HCT116 (cell line): Measurements from ENCODE around the gene EIF2D. TPM values are rescaled to one million over a fixed set of nuclear protein-coding genes. Genes with fewer than 3 reads are reported as not detected.
A peak's percentile ranks its signal among the peaks of the same experiment; 100 is the strongest.

Source experiments
- ATAC-seq: fragments of 200-7000 bp; cut with Tn5 transposase; 2 replicates; pipeline ENCODE4 v1.9.1; 2020; ENCODE audit warnings: mild to moderate bottlenecking, moderate library complexity
- BruUV-seq: library from RNA; stranded (reverse); fragments of 400-500 nt; replicated peaks from 2 replicates; lab custom pipeline; 2021; lab: Mats Ljungman, UMichigan
- CTCF ChIA-PET: fragments of 300-600 bp; sonication (Branson Sonifier 250); formaldehyde crosslinking; loops from one replicate; lab custom pipeline; 2021; ENCODE audit warnings: antibody characterized with exemption; lab: Charles Lee
- POLR2A ChIA-PET: fragments of 300-600, 350-600 bp; sonication (Branson Sonifier 250); formaldehyde crosslinking; loops from one replicate; lab custom pipeline; 2021; ENCODE audit warnings: antibody characterized with exemption; lab: Charles Lee
- RAD21 ChIA-PET, 2 experiments: fragments of 300-600 bp; sonication (Branson Sonifier 250); formaldehyde crosslinking; loops; one replicate each; lab custom pipeline; 2023; ENCODE audit warnings: low total read pairs in 2 of 2; ENCODE audit not compliant: uncharacterized antibody in 2 of 2, unreplicated experiment in 2 of 2, low non-redundant PET in 1 of 2; lab: Charles Lee
- DNase-seq: peaks from one replicate; pipeline ENCODE4 v3.0.0-alpha.2; 2010; ENCODE audit warnings: low read depth, low spot score
- H2AFZ ChIP-seq: fragments of 200-600 bp; shearing (Covaris generic), sonication (generic); 2 replicates; pipeline ENCODE4 v1.6.1; 2017; ENCODE audit warnings: low read depth, mixed run types, mixed read lengths, antibody characterized with exemption, low read length; ENCODE audit not compliant: poor library complexity, severe bottlenecking
- H3K27ac ChIP-seq: 2 replicates; pipeline ENCODE4 v1.5.1; 2012; ENCODE audit warnings: low read depth, low read length
- H3K27me3 ChIP-seq: fragments of 200-600 bp; sonication (generic); 2 replicates; pipeline ENCODE4 v1.6.1; 2016; ENCODE audit warnings: mixed run types, low read length, mixed read lengths; ENCODE audit not compliant: insufficient read depth
- H3K36me3 ChIP-seq, 2 experiments: fragments of 200-500 bp in 1 of 2; fragments of 200-600 bp in 1 of 2; sonication (Bioruptor generic) in 1 of 2; sonication (generic) in 1 of 2; 2 replicates each; pipeline versions ENCODE4 v1.5.1 to v1.6.1; 2014 to 2016; ENCODE audit warnings: low read length in 2 of 2, inconsistent platforms in 1 of 2, mixed read lengths in 1 of 2, mixed run types in 1 of 2; ENCODE audit not compliant: insufficient read depth in 2 of 2, control insufficient read depth in 1 of 2
- H3K4me1 ChIP-seq, 2 experiments: fragments of 200-600 bp in 1 of 2; sonication (generic) in 1 of 2; 2 replicates each; pipeline versions ENCODE4 v1.5.1 to v1.6.1; 2012 to 2017; ENCODE audit warnings: low read length in 2 of 2, inconsistent platforms in 1 of 2, mild to moderate bottlenecking in 1 of 2, mixed read lengths in 1 of 2, mixed run types in 1 of 2, moderate library complexity in 1 of 2; ENCODE audit not compliant: insufficient read depth in 2 of 2, control insufficient read depth in 1 of 2
- H3K4me2 ChIP-seq: fragments of 200-600 bp; sonication (generic); 2 replicates; pipeline ENCODE4 v1.6.1; 2017; ENCODE audit warnings: mixed run types, low read length, mixed read lengths
- H3K4me3 ChIP-seq, 2 experiments: fragments of 200-600 bp in 1 of 2; sonication (generic) in 1 of 2; replicated peaks in 1 of 2; 2 replicates each; pipeline ENCODE4 v1.5.1; 2011 to 2016; ENCODE audit warnings: low read length in 2 of 2, control low read depth in 1 of 2, low read depth in 1 of 2, mild to moderate bottlenecking in 1 of 2, mixed read lengths in 1 of 2, mixed run types in 1 of 2
- H3K79me2 ChIP-seq: fragments of 200-600 bp; sonication (generic); 2 replicates; pipeline ENCODE4 v1.6.1; 2017; ENCODE audit warnings: mild to moderate bottlenecking, mixed run types, low read length, moderate library complexity, mixed read lengths; ENCODE audit not compliant: insufficient read depth
- H3K9ac ChIP-seq: fragments of 200-600 bp; sonication (generic); 2 replicates; pipeline ENCODE4 v1.6.1; 2016; ENCODE audit warnings: low read length, mixed read lengths
- H3K9me2 ChIP-seq: fragments of 200-600 bp; sonication (generic), shearing (Covaris generic); 2 replicates; pipeline ENCODE4 v1.6.1; 2017; ENCODE audit warnings: mixed run types, mild to moderate bottlenecking, moderate library complexity; ENCODE audit not compliant: insufficient read depth
- H3K9me3 ChIP-seq, 2 experiments: fragments of 200-500 bp in 1 of 2; fragments of 200-600 bp in 1 of 2; sonication (Bioruptor generic) in 1 of 2; sonication (generic) in 1 of 2; 2 replicates each; pipeline ENCODE4 v1.6.1; 2014 to 2017; ENCODE audit warnings: low read length in 2 of 2, mixed read lengths in 2 of 2, inconsistent platforms in 1 of 2, low read depth in 1 of 2, mild to moderate bottlenecking in 1 of 2, mixed run types in 1 of 2, moderate library complexity in 1 of 2; ENCODE audit not compliant: control insufficient read depth in 1 of 2, insufficient read depth in 1 of 2
- H4K20me1 ChIP-seq: fragments of 200-600 bp; sonication (generic), shearing (Covaris generic); 2 replicates; pipeline ENCODE4 v1.6.1; 2017; ENCODE audit warnings: mixed run types, mild to moderate bottlenecking, moderate library complexity; ENCODE audit not compliant: insufficient read depth
- CTCF ChIP-seq, 3 experiments: fragments of 200-600 bp in 1 of 3; sonication (generic) in 1 of 3; IDR thresholded peaks in 2 of 3; conservative IDR thresholded peaks in 1 of 3; 2 replicates each; pipeline ENCODE4 v1.5.1; 2012 to 2017; ENCODE audit warnings: low read depth in 2 of 3, low read length in 2 of 3, antibody characterized with exemption in 1 of 3, borderline replicate concordance in 1 of 3, control low read depth in 1 of 3, mild to moderate bottlenecking in 1 of 3, mixed read lengths in 1 of 3, mixed run types in 1 of 3, moderate library complexity in 1 of 3; ENCODE audit not compliant: insufficient read depth in 1 of 3
- EZH2 ChIP-seq: fragments of 200-600 bp; sonication (generic); IDR thresholded peaks from 2 replicates; pipeline ENCODE4 v1.6.1; 2017; ENCODE audit warnings: antibody characterized with exemption, mixed run types
- JUND ChIP-seq: IDR thresholded peaks from 2 replicates; pipeline ENCODE4 v1.6.1; 2012
- MAX ChIP-seq: IDR thresholded peaks from 2 replicates; pipeline ENCODE4 v1.6.1; 2012
- POLR2A ChIP-seq: IDR thresholded peaks from 2 replicates; pipeline ENCODE4 v1.7.0; 2011; ENCODE audit warnings: borderline replicate concordance; ENCODE audit not compliant: insufficient read depth, insufficient read length; ENCODE audit errors: extremely low read depth
- RAD21 ChIP-seq: IDR thresholded peaks from 2 replicates; pipeline ENCODE4 v1.6.1; 2012; ENCODE audit warnings: low read depth, mild to moderate bottlenecking
- SP1 ChIP-seq: IDR thresholded peaks from 2 replicates; pipeline ENCODE4 v1.6.1; 2012; ENCODE audit warnings: low read depth
- YY1 ChIP-seq: IDR thresholded peaks from 2 replicates; pipeline ENCODE4 v1.6.1; 2011; ENCODE audit warnings: low read length, low read depth, moderate library complexity, mild to moderate bottlenecking; ENCODE audit not compliant: insufficient replicate concordance; ENCODE audit errors: extremely low read depth
- intact Hi-C: fragments of 100-400 bp; cut with micrococcal nuclease; formaldehyde crosslinking; loops from 2 replicates; pipeline ENCODE4 v1.10.0; 2022
- total RNA-seq: library from RNA; stranded (reverse); gene quantifications from one replicate; pipeline ENCODE4 v1.2.1, GENCODE V29; 2021; ENCODE audit not compliant: unreplicated experiment
- TF ChIP-seq, protein P1 (sequence below): IDR thresholded peaks from 2 replicates; pipeline ENCODE4 v1.6.1; 2011; ENCODE audit warnings: mild to moderate bottlenecking, low read length, moderate library complexity; ENCODE audit not compliant: insufficient replicate concordance; ENCODE audit errors: extremely low read depth

The EIF2D gene
- total RNA-seq, 1 experiment from 2014 or later: 54.8 TPM

GRCh38 chr1:206609229-206609991, 2.9 kb downstream of the EIF2D start:
- H2AFZ ChIP-seq: no peak overlapping the region
- DNase-seq (no peak), ATAC-seq (no peak)
- H3K9me3 ChIP-seq: no peaks in the 10 kb centered on the region
- no peak overlapping the region for H3K9ac ChIP-seq
- no TSS peak for BruUV-seq
- peaks cover 16% of the 10 kb centered on the region for H3K79me2 ChIP-seq
- no peak overlapping the region for H3K4me2 ChIP-seq
- H3K4me1 ChIP-seq: peaks cover 8 to 12% of the 10 kb centered on the region in 2 experiments; a peak in 2 of 4 replicates
- no peaks in the 10 kb centered on the region for H3K27me3 ChIP-seq
- POLR2A ChIA-PET: no interaction called here
- H3K36me3 ChIP-seq: peaks cover 7 to 18% of the 10 kb centered on the region in 2 experiments; a peak in 2 of 4 replicates
- intact Hi-C loops: loop anchor here (5.0 kb wide), 1 partner anchor 303 kb away; no protein-coding TSS in a partner anchor
- RAD21 ChIA-PET: no interaction called here
- no peak overlapping the region for H3K4me3 ChIP-seq
- H4K20me1 ChIP-seq: no peaks in the 10 kb centered on the region
- no peak overlapping the region for H3K27ac ChIP-seq
- H3K9me2 ChIP-seq: no peaks in the 10 kb centered on the region
- CTCF ChIA-PET: interaction anchor here (0.8 to 6.4 kb wide), 7 partner anchors 54 to 373 kb away, joined by 3 to 44 read pairs (median 4); no protein-coding TSS in a partner anchor
- TF ChIP-seq, protein P1, sequence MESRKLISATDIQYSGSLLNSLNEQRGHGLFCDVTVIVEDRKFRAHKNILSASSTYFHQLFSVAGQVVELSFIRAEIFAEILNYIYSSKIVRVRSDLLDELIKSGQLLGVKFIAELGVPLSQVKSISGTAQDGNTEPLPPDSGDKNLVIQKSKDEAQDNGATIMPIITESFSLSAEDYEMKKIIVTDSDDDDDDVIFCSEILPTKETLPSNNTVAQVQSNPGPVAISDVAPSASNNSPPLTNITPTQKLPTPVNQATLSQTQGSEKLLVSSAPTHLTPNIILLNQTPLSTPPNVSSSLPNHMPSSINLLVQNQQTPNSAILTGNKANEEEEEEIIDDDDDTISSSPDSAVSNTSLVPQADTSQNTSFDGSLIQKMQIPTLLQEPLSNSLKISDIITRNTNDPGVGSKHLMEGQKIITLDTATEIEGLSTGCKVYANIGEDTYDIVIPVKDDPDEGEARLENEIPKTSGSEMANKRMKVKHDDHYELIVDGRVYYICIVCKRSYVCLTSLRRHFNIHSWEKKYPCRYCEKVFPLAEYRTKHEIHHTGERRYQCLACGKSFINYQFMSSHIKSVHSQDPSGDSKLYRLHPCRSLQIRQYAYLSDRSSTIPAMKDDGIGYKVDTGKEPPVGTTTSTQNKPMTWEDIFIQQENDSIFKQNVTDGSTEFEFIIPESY: no peak

DNA sequence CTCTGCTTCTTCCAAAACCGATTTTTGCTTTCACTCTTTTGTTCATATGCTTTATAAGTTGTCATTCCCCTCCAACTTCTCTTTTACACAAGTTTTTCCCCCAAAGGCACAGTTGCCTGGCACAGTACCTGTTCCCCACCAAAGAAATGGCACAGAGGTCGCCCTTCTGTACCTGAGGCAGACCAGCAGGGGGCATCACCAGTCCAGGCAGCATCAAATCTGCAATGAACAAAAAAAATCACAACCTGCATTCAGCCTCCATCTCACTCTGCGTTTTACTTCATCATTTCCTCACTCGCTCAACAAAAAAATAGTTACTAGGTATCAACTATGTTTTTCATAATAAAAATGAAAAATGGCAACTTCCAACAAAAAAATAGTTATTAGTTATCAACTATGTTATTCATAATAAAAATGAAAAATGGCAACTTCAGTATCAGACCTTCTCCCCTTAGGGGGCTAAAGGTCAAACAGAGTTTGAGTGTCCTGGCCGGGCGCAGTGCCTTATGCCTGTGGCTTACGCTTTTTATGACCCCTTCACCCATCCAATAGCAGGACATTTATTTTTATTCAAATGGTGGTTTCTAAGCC, 4.1 kb downstream of the EIF2D start:
- Histone ChIP-seq H3K27me3 (no peaks in the 10 kb centered on the region), H3K4me2 (no peak overlapping the region), H3K9ac (no peak overlapping the region), H4K20me1 (no peaks in the 10 kb centered on the region), H3K9me2 (no peaks in the 10 kb centered on the region), H3K27ac (no peak overlapping the region), H3K9me3 (no peaks in the 10 kb centered on the region), H3K4me3 (no peak overlapping the region), H3K79me2 (peaks cover 16% of the 10 kb centered on the region), H2AFZ (no peak overlapping the region), H3K4me1 (peaks cover 8 to 12% of the 10 kb centered on the region in 2 experiments; a peak in 2 of 4 replicates), H3K36me3 (peaks cover 7 to 25% of the 10 kb centered on the region in 2 experiments; a peak in 2 of 4 replicates)
- DNase-seq: peak; percentile 21
- ATAC-seq: no peak; the same call in 1 of the 2 replicates
- POLR2A ChIA-PET: no interaction called here
- RAD21 ChIA-PET: no interaction called here
- no TSS peak for BruUV-seq
- TF ChIP-seq CTCF (IDR thresholded peaks at IDR 0.05 in 2 of 3, conservative IDR thresholded peaks at IDR 0.05 in 1 of 3; ENCODE audit: borderline replicate concordance in 1 of 3, insufficient read depth in 1 of 3, low read depth in 2 of 3, low read length in 2 of 3): peak; percentile 84 to 88 (median 86)
- TF ChIP-seq EZH2: no peak
- TF ChIP-seq JUND: no peak
- TF ChIP-seq POLR2A: no peak
- TF ChIP-seq SP1: no peak
- no peak for TF ChIP-seq MAX
- no peak for TF ChIP-seq YY1
- peak; percentile 74 for TF ChIP-seq RAD21
- intact Hi-C loops: loop anchor here (1.0 to 5.0 kb wide), 3 partner anchors 56 to 374 kb away; no protein-coding TSS in a partner anchor
- CTCF ChIA-PET: interaction anchor here (0.6 to 6.4 kb wide), 7 partner anchors 55 to 374 kb away, joined by 3 to 44 read pairs (median 5); no protein-coding TSS in a partner anchor
